HepG2 (cell line): ENCODE data around the gene NRGN. TPM values are rescaled to one million over a fixed set of nuclear protein-coding genes. Genes with fewer than 3 reads are reported as not detected.

Experiments
- AHR ChIP-seq: IDR thresholded peaks from 2 replicates; pipeline ENCODE4 v1.6.1; 2018; ENCODE audit warnings: missing genetic modification reagents, missing compliant biosample characterization
- ELF4 ChIP-seq: sonication (generic); formaldehyde crosslinking; IDR thresholded peaks from 2 replicates; pipeline ENCODE4 v1.5.0; 2020; ENCODE audit warnings: missing genetic modification reagents, mild to moderate bottlenecking, moderate library complexity, borderline replicate concordance
- ETV5 ChIP-seq: IDR thresholded peaks from 2 replicates; pipeline ENCODE4 v1.6.1; 2018; ENCODE audit warnings: missing biosample characterization, missing genetic modification reagents, inconsistent platforms, borderline replicate concordance
- ETV6 ChIP-seq: sonication (generic); formaldehyde crosslinking; conservative IDR thresholded peaks from 2 replicates; pipeline ENCODE4 v1.4.0; 2020; ENCODE audit warnings: missing genetic modification reagents
- HCFC1 ChIP-seq: fragments of 150-350 bp; IDR thresholded peaks from 2 replicates; pipeline ENCODE4 v1.6.1; 2014; ENCODE audit warnings: low read depth, low read length
- HOXA3 ChIP-seq: sonication (generic); formaldehyde crosslinking; IDR thresholded peaks from 2 replicates; pipeline ENCODE4 v1.5.0; 2020; ENCODE audit warnings: missing genetic modification reagents
- KDM5B ChIP-seq: sonication (generic); formaldehyde crosslinking; IDR thresholded peaks from 2 replicates; pipeline ENCODE4 v1.4.0; 2020; ENCODE audit warnings: missing genetic modification reagents, mild to moderate bottlenecking, borderline replicate concordance
- NFKBIZ ChIP-seq: IDR thresholded peaks from 2 replicates; pipeline ENCODE4 v1.6.1; 2018; ENCODE audit warnings: missing genetic modification reagents, missing compliant biosample characterization
- NFYC ChIP-seq: IDR thresholded peaks from 2 replicates; pipeline ENCODE4 v1.6.1; 2016; ENCODE audit warnings: missing genetic modification reagents, missing compliant biosample characterization
- SRSF9 ChIP-seq: fragments of 200-400 bp; formaldehyde crosslinking; IDR thresholded peaks from 2 replicates; pipeline ENCODE4 v1.6.1; 2018; ENCODE audit warnings: borderline replicate concordance, mild to moderate bottlenecking, low read depth, low read length; ENCODE audit not compliant: insufficient read depth, poor library complexity, severe bottlenecking
- ZNF557 ChIP-seq: sonication (generic); formaldehyde crosslinking; IDR thresholded peaks from 2 replicates; pipeline ENCODE4 v1.4.0; 2020; ENCODE audit warnings: missing genetic modification reagents
- ZNF562 ChIP-seq: sonication (generic); formaldehyde crosslinking; IDR thresholded peaks from 2 replicates; pipeline ENCODE4 v1.8.0; 2022; ENCODE audit warnings: missing genetic modification reagents, borderline replicate concordance
- ZNF605 ChIP-seq: sonication (generic); formaldehyde crosslinking; IDR thresholded peaks from 2 replicates; pipeline ENCODE4 v1.8.0; 2022; ENCODE audit warnings: mild to moderate bottlenecking, missing genetic modification reagents
- polyA plus RNA-seq, 8 experiments: library from polyadenylated mRNA; depleted of rRNA in 3 of 8; stranded (reverse) in 7 of 8; unstranded in 1 of 8; fragments of >200 nt; fragmentation: Illumina TruSeq in 4 of 8; extraction: Trizol in 4 of 8; gene quantifications; 2 replicates each; pipeline versions ENCODE4 v1.2.1 to v1.2.3, GENCODE V29; 2011 to 2016; ENCODE audit warnings: low read depth in 4 of 8, missing spikeins in 1 of 8, mixed read lengths in 1 of 8; ENCODE audit not compliant: insufficient read depth in 1 of 8
- total RNA-seq, 5 experiments: library from RNA; depleted of rRNA; stranded (reverse); fragments of >200 nt; fragmentation: Illumina TruSeq; extraction: Trizol; gene quantifications; 2 replicates each; pipeline ENCODE4 v1.2.3, GENCODE V29; 2016; ENCODE audit warnings: low read depth in 1 of 5
- TF ChIP-seq, protein P1 (sequence below): sonication (generic); formaldehyde crosslinking; IDR thresholded peaks from 2 replicates; pipeline ENCODE4 v1.4.0; 2020; ENCODE audit warnings: missing genetic modification reagents; ENCODE audit errors: not compliant biosample characterization
- TF ChIP-seq, protein P2 (sequence below): sonication (generic); formaldehyde crosslinking; IDR thresholded peaks from 2 replicates; pipeline ENCODE4 v1.8.0; 2022; ENCODE audit warnings: mild to moderate bottlenecking, missing genetic modification reagents, moderate library complexity
- TF ChIP-seq, protein P3 (sequence below): sonication (generic); formaldehyde crosslinking; IDR thresholded peaks from 2 replicates; pipeline ENCODE4 v1.5.1; 2020; ENCODE audit warnings: mild to moderate bottlenecking, missing genetic modification reagents
- TF ChIP-seq, protein P4 (sequence below): sonication (generic); formaldehyde crosslinking; IDR thresholded peaks from 2 replicates; pipeline ENCODE4 v1.4.0; 2020; ENCODE audit warnings: missing genetic modification reagents, low read depth, mild to moderate bottlenecking, borderline replicate concordance
- TF ChIP-seq, protein P5 (sequence below): sonication (generic); formaldehyde crosslinking; IDR thresholded peaks from 2 replicates; pipeline ENCODE4 v1.4.0; 2020; ENCODE audit warnings: mild to moderate bottlenecking, missing genetic modification reagents

Gene NRGN
- total and polyA plus RNA-seq, 2 of the 13 experiments (the other 11 are each of a cell fraction or from before 2014, with no cell fraction given), result 0.22 TPM; not detected in 1

DNA sequence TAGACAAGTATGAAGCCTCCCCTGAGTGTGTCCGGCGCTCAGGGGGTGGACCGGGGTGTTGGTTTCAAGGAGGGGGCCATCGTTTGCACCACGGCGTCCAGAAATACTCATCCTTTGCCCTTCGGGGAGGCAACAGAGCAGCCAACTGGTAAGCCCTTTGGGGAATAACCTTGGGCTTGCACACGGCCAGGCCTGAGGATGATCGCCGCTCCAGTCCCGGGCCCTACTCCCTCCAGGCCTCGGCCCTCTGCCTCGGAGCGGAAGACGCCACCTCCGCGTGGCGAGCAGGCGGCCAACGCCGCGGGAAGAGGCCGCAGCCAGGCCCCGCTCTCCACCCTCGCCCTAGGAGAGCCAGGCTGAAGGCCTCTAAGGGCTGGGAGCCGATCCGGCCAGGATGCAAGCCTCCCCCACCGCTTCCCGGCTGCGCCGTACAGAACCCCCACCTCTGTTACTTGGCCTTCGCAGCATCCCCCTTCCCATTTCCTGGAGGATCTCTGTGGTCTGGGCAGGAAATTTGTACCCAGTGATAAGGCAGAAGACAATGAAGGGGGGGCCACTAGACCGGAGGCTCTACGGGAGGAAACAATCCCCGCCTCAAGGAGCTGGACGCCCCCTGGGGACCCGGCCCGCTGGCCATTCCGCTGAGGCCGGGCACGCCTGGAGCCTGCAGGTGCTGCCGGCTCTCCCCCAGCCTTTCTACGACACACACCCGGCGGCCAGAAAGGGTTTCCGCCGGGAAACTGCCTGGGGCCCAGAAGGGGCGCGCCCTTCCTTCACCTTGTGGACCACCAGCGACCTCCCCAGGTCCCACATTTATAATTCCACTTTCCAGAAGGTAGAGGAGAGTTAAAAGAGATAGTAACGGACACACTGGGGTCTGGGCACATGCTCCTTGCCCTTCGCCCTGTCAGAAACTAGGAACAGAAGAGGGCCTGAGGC is 19.8 kb downstream of the NRGN start (continued):
- TF ChIP-seq, protein P1, sequence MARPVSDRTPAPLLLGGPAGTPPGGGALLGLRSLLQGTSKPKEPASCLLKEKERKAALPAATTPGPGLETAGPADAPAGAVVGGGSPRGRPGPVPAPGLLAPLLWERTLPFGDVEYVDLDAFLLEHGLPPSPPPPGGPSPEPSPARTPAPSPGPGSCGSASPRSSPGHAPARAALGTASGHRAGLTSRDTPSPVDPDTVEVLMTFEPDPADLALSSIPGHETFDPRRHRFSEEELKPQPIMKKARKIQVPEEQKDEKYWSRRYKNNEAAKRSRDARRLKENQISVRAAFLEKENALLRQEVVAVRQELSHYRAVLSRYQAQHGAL (CRISPR knock-in tag), result no peak
- 0 out of 2 replicates have a peak, but pooled peaks have one; percentile 13 for TF ChIP-seq NFKBIZ
- TF ChIP-seq ETV5, result peak; percentile 45
- peak; percentile 78; the same call in 1 of the 2 replicates for TF ChIP-seq AHR (CRISPR knock-in tag)
- TF ChIP-seq SRSF9, result no peak
- TF ChIP-seq ZNF557 (CRISPR knock-in tag), result 0 out of 2 replicates have a peak, but pooled peaks have one; percentile 53
- TF ChIP-seq, protein P2, sequence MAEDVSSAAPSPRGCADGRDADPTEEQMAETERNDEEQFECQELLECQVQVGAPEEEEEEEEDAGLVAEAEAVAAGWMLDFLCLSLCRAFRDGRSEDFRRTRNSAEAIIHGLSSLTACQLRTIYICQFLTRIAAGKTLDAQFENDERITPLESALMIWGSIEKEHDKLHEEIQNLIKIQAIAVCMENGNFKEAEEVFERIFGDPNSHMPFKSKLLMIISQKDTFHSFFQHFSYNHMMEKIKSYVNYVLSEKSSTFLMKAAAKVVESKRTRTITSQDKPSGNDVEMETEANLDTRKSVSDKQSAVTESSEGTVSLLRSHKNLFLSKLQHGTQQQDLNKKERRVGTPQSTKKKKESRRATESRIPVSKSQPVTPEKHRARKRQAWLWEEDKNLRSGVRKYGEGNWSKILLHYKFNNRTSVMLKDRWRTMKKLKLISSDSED (CRISPR knock-in tag), result 0 out of 2 replicates have a peak, but pooled peaks have one; percentile 28
- TF ChIP-seq HOXA3 (CRISPR knock-in tag), result peak; percentile 50; the same call in 1 of the 2 replicates
- TF ChIP-seq ZNF605 (CRISPR knock-in tag), result peak; percentile 59
- TF ChIP-seq HCFC1, result no peak
- TF ChIP-seq ETV6 (CRISPR knock-in tag), result peak; percentile 54; the same call in 1 of the 2 replicates
- peak; percentile 87 for TF ChIP-seq KDM5B (CRISPR knock-in tag)
- no peak for TF ChIP-seq ZNF562 (CRISPR knock-in tag)
- peak; percentile 28; the same call in 1 of the 2 replicates for TF ChIP-seq NFYC (CRISPR knock-in tag)
- TF ChIP-seq, protein P3, sequence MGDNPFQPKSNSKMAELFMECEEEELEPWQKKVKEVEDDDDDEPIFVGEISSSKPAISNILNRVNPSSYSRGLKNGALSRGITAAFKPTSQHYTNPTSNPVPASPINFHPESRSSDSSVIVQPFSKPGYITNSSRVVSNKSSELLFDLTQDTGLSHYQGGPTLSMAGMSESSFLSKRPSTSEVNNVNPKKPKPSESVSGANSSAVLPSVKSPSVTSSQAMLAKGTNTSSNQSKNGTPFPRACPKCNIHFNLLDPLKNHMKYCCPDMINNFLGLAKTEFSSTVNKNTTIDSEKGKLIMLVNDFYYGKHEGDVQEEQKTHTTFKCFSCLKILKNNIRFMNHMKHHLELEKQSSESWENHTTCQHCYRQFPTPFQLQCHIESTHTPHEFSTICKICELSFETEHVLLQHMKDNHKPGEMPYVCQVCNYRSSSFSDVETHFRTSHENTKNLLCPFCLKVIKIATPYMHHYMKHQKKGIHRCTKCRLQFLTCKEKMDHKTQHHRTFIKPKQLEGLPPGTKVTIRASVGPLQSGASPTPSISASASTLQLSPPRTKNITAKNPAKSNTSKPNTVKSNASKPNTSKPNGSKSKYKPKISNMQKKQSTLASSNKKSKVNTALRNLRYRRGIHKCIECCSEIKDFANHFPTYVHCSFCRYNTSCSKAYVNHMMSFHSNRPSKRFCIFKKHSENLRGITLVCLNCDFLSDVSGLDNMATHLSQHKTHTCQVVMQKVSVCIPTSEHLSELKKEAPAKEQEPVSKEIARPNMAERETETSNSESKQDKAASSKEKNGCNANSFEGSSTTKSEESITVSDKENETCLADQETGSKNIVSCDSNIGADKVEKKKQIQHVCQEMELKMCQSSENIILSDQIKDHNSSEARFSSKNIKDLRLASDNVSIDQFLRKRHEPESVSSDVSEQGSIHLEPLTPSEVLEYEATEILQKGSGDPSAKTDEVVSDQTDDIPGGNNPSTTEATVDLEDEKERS (CRISPR knock-in tag), result 0 out of 2 replicates have a peak, but pooled peaks have one; percentile 55
- no peak for TF ChIP-seq ELF4 (CRISPR knock-in tag)
- TF ChIP-seq, protein P4, sequence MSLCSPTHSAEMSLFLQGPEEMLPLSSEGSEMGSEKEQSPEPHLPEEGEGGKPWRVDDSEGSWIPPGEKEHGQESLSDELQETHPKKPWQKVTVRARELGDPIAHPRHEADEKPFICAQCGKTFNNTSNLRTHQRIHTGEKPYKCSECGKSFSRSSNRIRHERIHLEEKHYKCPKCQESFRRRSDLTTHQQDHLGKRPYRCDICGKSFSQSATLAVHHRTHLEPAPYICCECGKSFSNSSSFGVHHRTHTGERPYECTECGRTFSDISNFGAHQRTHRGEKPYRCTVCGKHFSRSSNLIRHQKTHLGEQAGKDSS, result no peak
- TF ChIP-seq, protein P5, sequence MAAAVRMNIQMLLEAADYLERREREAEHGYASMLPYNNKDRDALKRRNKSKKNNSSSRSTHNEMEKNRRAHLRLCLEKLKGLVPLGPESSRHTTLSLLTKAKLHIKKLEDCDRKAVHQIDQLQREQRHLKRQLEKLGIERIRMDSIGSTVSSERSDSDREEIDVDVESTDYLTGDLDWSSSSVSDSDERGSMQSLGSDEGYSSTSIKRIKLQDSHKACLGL, result peak; percentile 79; the same call in 1 of the 2 replicates
